T-helper 2 cell treated with Interferon-gamma antibody and Interleukin-4, amounts not matched to agents 100 ng/mL and 5 ng/mL, for 36 hours (primary cell): Measurements from ENCODE around the gene APOE. TPM values are rescaled to one million over a fixed set of nuclear protein-coding genes. Genes with fewer than 3 reads are reported as not detected.
"Not testable (repeated sequence)": the region's sequence is repeated elsewhere in the genome, so short reads cannot be mapped to it uniquely, and the experiment has no call there.

ENCODE experiments used
- intact Hi-C: fragments of 100-400 bp; cut with micrococcal nuclease; formaldehyde crosslinking; loops from one replicate; pipeline ENCODE4 v1.15.1; 2023
- total RNA-seq: library from RNA; stranded (reverse); gene quantifications from 2 replicates; pipeline ENCODE4 v1.2.3, GENCODE V29; 2022

Gene APOE
- total RNA-seq, 1 donor from 2014 or later = 0.95 TPM

- intact Hi-C loops = no loop called here
These were observed 3.3 kb downstream of the APOE start for GRCh38 chr19:44908836-44909261.

DNA sequence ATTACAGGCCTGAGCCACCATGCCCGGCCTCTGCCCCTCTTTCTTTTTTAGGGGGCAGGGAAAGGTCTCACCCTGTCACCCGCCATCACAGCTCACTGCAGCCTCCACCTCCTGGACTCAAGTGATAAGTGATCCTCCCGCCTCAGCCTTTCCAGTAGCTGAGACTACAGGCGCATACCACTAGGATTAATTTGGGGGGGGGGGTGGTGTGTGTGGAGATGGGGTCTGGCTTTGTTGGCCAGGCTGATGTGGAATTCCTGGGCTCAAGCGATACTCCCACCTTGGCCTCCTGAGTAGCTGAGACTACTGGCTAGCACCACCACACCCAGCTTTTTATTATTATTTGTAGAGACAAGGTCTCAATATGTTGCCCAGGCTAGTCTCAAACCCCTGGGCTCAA lies 4.2 kb downstream of the APOE start:
- intact Hi-C loops = no loop called here

GRCh38 chr19:44911896-44912295 lies 6.3 kb downstream of the APOE start:
- intact Hi-C loops = not testable (repeated sequence)

DNA sequence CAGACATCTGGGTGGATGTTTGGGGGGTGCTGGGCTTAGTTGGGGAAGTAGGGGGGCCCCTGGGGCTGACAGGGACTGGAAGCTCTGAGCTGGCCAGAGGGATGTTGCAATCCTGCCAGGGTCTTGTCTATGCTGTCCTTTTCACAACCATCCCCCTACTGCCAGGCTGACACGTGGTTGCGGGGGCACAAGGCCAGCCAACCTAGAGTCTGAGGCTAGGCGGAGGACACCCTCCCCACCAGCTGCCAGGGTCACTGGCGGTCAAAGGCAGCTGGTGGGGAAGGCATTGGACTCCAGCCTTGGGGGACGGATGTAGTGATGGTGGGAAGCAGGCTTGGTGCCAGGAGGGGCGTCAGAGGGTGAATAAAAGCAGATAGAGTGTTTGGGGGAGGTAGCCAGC lies 7.3 kb downstream of the APOE start:
- intact Hi-C loops = no loop called here

- intact Hi-C loops = not testable (repeated sequence)
These were observed 8.2 kb downstream of the APOE start for GRCh38 chr19:44913512-44914432.

DNA sequence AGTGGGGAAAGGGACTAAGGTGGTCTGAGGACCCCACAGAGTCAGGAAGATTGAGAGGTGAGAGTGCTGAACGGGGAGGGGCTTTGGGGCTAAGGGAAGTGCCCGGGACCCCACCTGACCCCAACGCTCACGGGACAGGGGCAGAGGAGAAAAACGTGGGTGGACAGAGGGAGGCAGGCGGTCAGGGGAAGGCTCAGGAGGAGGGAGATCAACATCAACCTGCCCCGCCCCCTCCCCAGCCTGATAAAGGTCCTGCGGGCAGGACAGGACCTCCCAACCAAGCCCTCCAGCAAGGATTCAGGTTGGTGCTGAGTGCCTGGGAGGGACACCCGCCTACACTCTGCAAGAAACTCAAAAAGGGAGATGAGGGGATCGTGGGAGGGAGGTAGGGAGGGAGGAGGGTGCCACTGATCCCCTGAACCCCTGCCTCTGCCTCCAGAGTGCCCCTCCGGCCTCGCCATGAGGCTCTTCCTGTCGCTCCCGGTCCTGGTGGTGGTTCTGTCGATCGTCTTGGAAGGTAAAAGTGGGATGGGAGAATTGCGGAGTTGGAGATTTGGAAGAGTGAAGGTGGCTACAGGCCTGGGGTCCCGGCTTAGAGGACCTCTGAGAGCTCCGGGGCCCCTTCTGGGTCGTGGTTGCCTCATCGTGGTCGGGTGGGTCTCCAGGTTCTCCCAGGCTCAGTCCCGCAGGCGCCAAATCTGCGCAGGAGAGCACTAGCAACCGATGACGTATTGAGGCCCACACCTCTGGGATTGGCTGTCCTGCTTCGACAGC lies 9.0 kb downstream of the APOE start, which contains the start of gene APOC1:
Gene APOC1, plus strand, starts transcription at position 176 of the 774 bp plus-strand sequence. Its CDS starts 284 bp downstream, at position 460.
- intact Hi-C loops = not testable (repeated sequence)

GRCh38 chr19:44924243-44924725 lies 18.7 kb downstream of the APOE start:
- intact Hi-C loops = no loop called here

GRCh38 chr19:44925114-44925891 lies 19.7 kb downstream of the APOE start:
- intact Hi-C loops = no loop called here

DNA sequence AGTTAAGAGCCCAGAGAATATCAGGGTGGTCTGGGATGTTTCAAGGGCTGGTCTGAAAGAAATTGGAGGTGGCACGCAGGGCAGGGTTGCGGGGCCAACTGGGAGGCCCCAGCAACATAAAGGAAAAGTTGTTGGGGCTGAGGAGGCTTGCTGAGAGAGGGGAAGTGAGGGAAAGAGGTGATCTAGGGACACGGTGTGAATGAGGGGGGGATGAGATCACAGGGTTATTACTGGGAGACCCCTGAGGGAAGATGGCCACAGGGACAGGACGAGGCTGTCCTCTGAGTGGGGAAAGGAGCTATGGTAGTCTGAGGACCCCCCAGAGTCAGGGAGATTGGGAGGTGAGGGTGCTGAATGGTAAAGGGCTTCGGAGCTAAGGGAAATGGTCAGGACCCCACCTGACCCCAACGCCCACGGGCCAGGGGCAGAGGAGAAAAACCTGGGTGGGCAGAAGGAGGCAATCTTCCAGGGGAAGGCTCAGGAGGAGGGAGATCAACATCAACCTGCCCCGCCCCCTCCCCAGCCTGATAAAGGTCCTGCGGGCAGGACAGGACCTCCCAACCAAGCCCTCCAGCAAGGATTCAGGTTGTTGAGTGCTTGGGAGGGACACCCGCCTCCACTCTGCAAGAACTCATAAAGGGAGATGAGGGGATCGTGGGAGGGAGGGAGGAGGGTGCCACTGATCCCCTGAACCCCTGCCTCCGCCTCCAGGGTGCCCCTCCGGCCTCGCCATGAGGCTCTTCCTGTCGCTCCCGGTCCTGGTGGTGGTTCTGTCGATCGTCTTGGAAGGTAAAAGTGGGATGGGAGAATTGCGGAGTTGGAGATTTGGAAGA lies 20.9 kb downstream of the APOE start:
- intact Hi-C loops = not testable (repeated sequence)

DNA sequence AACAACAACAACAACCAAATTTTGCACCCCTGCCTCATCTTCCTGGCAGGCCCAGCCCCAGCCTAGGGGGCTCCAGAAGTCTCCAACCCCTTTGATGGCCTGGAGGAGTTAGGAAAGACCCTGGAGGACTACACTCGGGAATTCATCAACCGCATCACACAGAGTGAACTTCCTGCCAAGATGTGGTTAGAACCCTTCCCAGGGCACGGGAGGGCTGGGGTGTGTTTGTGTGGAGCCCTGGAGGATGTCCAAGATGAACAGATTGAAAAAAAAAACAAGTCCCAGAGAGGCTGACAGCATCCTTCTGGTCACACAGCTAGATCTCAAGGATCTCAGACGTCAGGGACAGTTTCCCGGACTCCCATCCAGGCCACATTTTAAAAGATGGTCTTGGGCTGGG lies 22.1 kb downstream of the APOE start:
- intact Hi-C loops = no loop called here

DNA sequence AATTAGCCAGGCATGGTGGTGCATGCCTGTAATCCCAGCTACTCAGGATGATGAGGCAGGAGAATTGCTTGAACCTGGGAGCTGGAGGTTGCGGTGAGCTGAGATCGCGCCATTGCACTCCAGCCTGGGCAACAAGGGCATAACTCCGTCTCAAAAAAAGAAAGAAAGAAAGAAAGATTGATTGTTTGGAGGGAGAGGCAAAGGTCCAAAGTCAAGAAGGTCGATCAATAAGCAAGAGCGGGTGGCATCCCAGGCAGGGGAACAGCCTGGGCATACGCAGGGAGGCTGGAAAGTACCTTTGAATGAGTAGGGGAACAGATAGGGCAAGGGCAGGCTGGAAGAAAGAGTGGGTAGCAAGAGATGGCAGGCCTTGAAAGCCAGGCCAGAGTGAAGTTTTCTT lies 24.5 kb downstream of the APOE start:
- intact Hi-C loops = no loop called here

DNA sequence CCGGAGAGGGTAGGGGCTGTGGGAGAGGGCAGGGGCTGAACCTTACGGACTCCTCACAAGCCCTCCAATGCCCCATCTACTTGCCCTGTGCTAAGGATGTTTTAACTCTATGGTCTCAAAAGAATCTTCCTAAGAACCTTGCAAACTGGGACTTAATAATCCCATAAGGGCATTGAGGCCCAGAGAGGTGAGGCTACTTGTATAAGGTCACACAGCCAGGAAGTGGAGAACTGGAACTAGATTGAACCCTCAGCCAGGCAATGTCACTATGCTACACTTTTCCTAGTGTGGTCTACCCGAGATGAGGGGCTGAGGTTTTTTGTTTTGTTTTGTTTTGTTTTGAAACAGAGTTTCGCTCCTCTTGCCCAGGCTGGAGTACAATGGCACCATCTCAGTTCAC lies 25.9 kb downstream of the APOE start:
- intact Hi-C loops = no loop called here

GRCh38 chr19:44939668-44940067 lies 34.1 kb downstream of the APOE start:
- intact Hi-C loops = no loop called here

- intact Hi-C loops = no loop called here
These were observed 36.5 kb downstream of the APOE start, which contains the start of gene APOC4 for GRCh38 chr19:44942067-44942571. Gene APOC4, plus strand, starts transcription at chr19:44942237. Its CDS starts 41 bp downstream, at chr19:44942278.

DNA sequence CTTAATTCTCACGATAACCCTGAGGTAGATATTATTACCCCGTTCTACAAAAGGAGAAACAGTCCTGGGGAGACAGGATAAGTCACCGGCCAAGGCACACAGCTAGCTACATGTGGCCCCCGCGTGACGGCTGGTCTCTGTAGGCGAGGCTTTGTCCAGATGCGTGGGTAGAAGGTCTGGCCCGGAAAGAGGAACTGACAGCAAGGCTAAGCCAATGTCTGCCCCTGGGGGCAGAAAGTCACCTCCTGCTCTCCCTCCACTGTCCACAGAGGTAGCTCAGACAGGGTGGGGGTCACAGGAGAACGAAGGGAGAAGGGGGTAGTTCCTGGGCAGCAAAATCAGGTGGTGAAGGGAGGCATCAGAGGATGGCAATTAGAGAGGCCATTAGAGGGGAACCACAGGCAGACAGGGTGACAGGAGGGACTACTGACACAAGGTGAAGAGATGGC lies 38.2 kb downstream of the APOE start:
- intact Hi-C loops = no loop called here

DNA sequence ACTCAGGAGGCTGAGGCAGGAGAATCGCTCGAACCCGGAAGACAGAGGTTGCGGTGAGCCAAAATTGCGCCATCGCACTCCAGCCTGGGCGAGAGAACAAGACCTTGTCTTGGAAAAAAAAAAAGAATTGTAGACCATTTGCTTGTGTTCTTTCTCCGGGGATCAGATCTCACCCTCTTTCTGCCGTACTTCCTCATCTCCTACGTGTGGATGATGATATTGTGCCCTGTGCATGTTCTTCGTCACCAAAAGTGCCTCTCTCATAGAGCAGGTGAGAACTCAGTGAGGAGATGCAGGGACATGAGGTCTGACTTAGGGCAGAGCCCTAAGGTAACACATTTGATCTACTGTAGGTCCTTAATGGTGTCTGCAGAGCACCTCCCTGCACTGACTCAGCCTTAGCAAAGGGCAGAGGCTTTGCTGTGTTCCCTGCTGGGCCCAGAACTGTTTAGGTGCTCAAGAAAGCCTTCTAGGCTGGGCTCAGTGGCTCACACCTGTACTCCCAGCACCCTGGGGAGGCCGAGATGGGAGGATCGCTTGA lies 41.5 kb downstream of the APOE start:
- intact Hi-C loops = no loop called here

GRCh38 chr19:44948237-44948636 lies 42.6 kb downstream of the APOE start:
- intact Hi-C loops = no loop called here

DNA sequence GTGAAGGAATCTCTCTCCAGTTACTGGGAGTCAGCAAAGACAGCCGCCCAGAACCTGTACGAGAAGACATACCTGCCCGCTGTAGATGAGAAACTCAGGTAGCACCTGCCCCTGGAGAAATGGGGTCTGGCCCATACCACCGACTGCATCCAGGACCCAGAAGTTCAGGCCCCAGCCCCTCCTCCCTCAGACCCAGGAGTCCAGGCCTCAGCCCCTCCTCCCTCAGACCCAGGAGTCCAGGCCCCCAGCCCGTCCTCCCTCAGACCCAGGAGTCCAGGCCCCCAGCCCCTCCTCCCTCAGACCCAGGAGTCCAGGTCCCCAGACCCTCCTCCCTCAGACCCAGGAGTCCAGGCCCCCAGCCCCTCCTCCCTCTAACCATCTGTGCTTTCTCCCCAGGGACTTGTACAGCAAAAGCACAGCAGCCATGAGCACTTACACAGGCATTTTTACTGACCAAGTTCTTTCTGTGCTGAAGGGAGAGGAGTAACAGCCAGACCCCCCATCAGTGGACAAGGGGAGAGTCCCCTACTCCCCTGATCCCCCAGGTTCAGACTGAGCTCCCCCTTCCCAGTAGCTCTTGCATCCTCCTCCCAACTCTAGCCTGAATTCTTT lies 43.3 kb downstream of the APOE start:
- intact Hi-C loops = no loop called here

DNA sequence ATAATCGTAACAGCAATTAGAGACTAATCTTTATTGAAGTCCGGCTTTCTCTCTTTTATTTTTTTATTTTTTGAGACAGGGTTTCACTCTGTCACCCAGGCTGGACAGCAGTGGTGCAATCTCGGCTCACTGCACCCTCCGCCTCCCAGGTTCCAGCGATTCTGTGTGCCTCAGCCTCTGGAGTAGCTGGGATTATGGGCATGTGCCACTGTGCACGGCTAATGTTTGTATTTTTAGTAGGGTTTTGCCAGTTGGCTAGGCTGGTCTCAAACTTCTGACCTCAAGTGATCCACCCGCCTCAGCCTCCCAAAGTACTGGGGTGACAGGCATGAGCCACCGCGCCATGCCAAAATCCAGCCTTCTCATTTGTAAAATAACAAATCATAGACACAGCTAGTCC lies 44.0 kb downstream of the APOE start:
- intact Hi-C loops = no loop called here
